ENCODE data around the gene EHMT1.

The EHMT1 gene

GRCh38 chr9:137691646-137692351 is 73.0 kb downstream of the EHMT1 start:
- no peak for DNase-seq (ENCODE audit: low read depth in 2 of 2, low spot score in 1 of 2)

GRCh38 chr9:137694236-137694959 is 75.6 kb downstream of the EHMT1 start:
- no peak for DNase-seq (ENCODE audit: low read depth in 2 of 2, low spot score in 1 of 2)

GRCh38 chr9:137694962-137695875 is 76.4 kb downstream of the EHMT1 start:
- no peak for DNase-seq (ENCODE audit: low read depth in 2 of 2, low spot score in 1 of 2)

- no peak for DNase-seq (ENCODE audit: low read depth in 2 of 2, low spot score in 1 of 2)
These were observed 77.5 kb downstream of the EHMT1 start for GRCh38 chr9:137696136-137696925.

GRCh38 chr9:137697193-137697592 is 78.4 kb downstream of the EHMT1 start:
- DNase-seq (ENCODE audit: low read depth in 2 of 2, low spot score in 1 of 2) = no peak

- no peak for DNase-seq (ENCODE audit: low read depth in 2 of 2, low spot score in 1 of 2)
These were observed 79.0 kb downstream of the EHMT1 start for GRCh38 chr9:137697832-137698231.

- no peak for DNase-seq (ENCODE audit: low read depth in 2 of 2, low spot score in 1 of 2)
These were observed 82.1 kb downstream of the EHMT1 start for GRCh38 chr9:137700911-137701310.

- no peak for DNase-seq (ENCODE audit: low read depth in 2 of 2, low spot score in 1 of 2)
These were observed 84.0 kb downstream of the EHMT1 start for GRCh38 chr9:137702615-137703379.

- DNase-seq (ENCODE audit: low read depth in 2 of 2, low spot score in 1 of 2) = no peak
These were observed 85.2 kb downstream of the EHMT1 start for GRCh38 chr9:137703842-137704508.

- no peak for DNase-seq (ENCODE audit: low read depth in 2 of 2, low spot score in 1 of 2)
These were observed 86.6 kb downstream of the EHMT1 start for GRCh38 chr9:137705443-137705863.

GRCh38 chr9:137705906-137706305 is 87.1 kb downstream of the EHMT1 start:
- no peak for DNase-seq (ENCODE audit: low read depth in 2 of 2, low spot score in 1 of 2)

GRCh38 chr9:137707361-137707760 is 88.6 kb downstream of the EHMT1 start:
- no peak for DNase-seq (ENCODE audit: low read depth in 2 of 2, low spot score in 1 of 2)

GRCh38 chr9:137708590-137709284 is 89.9 kb downstream of the EHMT1 start:
- DNase-seq (ENCODE audit: low read depth in 2 of 2, low spot score in 1 of 2) = no peak

GRCh38 chr9:137709411-137710101 is 90.8 kb downstream of the EHMT1 start:
- no peak for DNase-seq (ENCODE audit: low read depth in 2 of 2, low spot score in 1 of 2)

GRCh38 chr9:137710704-137711103 is 91.9 kb downstream of the EHMT1 start:
- no peak for DNase-seq (ENCODE audit: low read depth in 2 of 2, low spot score in 1 of 2)

GRCh38 chr9:137711678-137712105 is 92.9 kb downstream of the EHMT1 start:
- DNase-seq (ENCODE audit: low read depth in 2 of 2, low spot score in 1 of 2) = no peak

GRCh38 chr9:137715321-137715720 is 96.5 kb downstream of the EHMT1 start:
- no peak for DNase-seq (ENCODE audit: low read depth in 2 of 2, low spot score in 1 of 2)

Data from stimulated activated CD8-positive, alpha-beta memory T cell treated with anti-CD3 and anti-CD28 coated beads, Interleukin-4, amount 100 ng/mL, for 1 hour (primary cell).